ENCODE measurements around the gene SPRY4.
"Not testable (repeated sequence)": the region's sequence is repeated elsewhere in the genome, so short reads cannot be mapped to it uniquely, and the experiment has no call there.

SPRY4 gene, protein sequence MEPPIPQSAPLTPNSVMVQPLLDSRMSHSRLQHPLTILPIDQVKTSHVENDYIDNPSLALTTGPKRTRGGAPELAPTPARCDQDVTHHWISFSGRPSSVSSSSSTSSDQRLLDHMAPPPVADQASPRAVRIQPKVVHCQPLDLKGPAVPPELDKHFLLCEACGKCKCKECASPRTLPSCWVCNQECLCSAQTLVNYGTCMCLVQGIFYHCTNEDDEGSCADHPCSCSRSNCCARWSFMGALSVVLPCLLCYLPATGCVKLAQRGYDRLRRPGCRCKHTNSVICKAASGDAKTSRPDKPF
- total RNA-seq = 0.39 to 6.4 (median 1.9) reads per million in 3 donors

DNA sequence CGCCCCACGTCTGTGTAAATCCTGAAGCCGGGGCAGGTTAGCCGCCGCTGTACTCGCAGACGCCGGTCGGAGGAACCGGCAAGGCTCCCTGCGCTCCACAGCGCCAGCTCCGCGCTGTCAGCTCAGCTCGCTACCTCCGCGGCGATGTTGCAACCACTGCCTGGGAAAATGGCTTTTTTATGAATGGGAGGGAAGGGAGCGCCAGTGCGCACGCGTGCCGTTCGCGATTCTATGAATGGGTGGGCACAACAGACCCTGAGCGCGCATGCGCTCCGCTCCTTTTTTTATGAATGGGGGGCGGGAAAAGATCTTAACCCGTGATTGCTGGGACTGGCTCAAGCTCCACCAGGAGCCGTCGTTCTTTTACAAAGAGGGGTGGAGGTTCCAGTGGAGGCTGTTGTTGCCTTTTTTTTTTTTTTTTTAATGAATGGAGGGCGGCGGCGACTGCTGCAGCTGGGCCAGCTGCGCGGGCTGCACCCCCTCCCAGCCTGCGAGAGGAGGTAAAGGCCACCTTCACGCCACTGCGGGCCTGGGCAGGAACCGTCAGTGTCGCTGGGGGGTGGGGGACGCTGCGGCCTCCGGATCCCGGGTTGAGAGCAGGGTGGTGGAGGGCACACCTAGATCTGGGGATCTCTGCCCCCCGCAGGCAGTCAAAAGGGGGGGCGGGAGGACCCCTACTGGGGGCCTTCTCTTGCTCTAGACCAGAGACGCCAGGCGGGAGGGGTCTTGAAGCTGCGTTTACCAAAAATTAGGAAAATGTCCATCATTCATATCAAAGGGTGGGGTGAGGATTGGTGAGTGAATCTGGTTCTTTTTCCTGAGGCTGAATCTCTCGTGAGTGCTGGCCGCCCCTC is at the start of gene SPRY4:
Gene SPRY4 (minus strand): TSS at position 151 of the 854 bp plus-strand sequence. CDS start 9,913 bp downstream, outside the sequence.
- no peak within 1 kb of the TSS for H3K27ac ChIP-seq (ENCODE audit: insufficient read depth, low read length, poor library complexity, severe bottlenecking)
- peaks cover 22% of the 10 kb centered on the region for H3K27me3 ChIP-seq (replicated peaks; ENCODE audit: control insufficient read depth, insufficient read depth, low read length, poor library complexity, severe bottlenecking)
- H3K4me1 ChIP-seq (ENCODE audit: control insufficient read depth, insufficient read depth, low read length, poor library complexity, severe bottlenecking) = peaks cover 24% of the 10 kb centered on the region

DNA sequence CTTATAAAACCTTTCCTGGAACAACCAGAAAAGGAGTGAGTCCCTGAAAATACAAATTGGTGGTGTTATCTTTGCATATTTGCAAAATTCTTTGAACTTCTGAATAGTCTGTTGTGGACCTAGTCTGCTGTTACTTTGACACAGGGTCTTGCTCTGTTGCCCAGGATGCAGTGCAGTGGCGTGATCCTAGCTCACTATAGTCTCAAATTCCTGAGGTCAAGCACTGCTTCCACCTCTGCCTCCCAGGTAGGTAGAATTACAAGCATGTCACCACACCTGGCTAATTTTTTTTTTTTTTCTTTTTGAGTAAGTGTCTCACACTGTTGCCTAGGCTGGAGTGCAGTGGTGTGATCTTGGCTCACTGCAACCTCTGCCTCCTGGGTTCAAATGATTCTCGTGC is 43.7 kb upstream of the SPRY4 start:
- Histone ChIP-seq H3K27ac (ENCODE audit: insufficient read depth, low read length, poor library complexity, severe bottlenecking) (no peak overlapping the region), H3K36me3 (ENCODE audit: control insufficient read depth, insufficient read depth, low read length) (no peaks in the 10 kb centered on the region), H3K4me3 (ENCODE audit: insufficient read depth, low read depth, low read length, poor library complexity, severe bottlenecking) (no peak overlapping the region), H3K27me3 (replicated peaks; ENCODE audit: control insufficient read depth, insufficient read depth, low read length, poor library complexity, severe bottlenecking) (no peaks in the 10 kb centered on the region), H3K9me3 (ENCODE audit: control insufficient read depth, low read length) (no peaks in the 10 kb centered on the region), H3K4me1 (ENCODE audit: control insufficient read depth, insufficient read depth, low read length, poor library complexity, severe bottlenecking) (no peaks in the 10 kb centered on the region)
- no peak for DNase-seq

More for the DNA sequence above, at the start of gene SPRY4:
- H3K36me3 ChIP-seq (ENCODE audit: control insufficient read depth, insufficient read depth, low read length) = no peaks in the 10 kb centered on the region
- no peaks in the 10 kb centered on the region for H3K9me3 ChIP-seq (ENCODE audit: control insufficient read depth, low read length)
- H3K4me3 ChIP-seq (ENCODE audit: insufficient read depth, low read depth, low read length, poor library complexity, severe bottlenecking) = peak within 1 kb of the TSS; percentile 66
- peak; percentile 48 to 69 (median 62) for DNase-seq

- no peak overlapping the region for H3K27ac ChIP-seq (ENCODE audit: insufficient read depth, low read length, poor library complexity, severe bottlenecking)
- no peaks in the 10 kb centered on the region for H3K27me3 ChIP-seq (replicated peaks; ENCODE audit: control insufficient read depth, insufficient read depth, low read length, poor library complexity, severe bottlenecking)
- H3K4me1 ChIP-seq (ENCODE audit: control insufficient read depth, insufficient read depth, low read length, poor library complexity, severe bottlenecking) = no peaks in the 10 kb centered on the region
- no peaks in the 10 kb centered on the region for H3K9me3 ChIP-seq (ENCODE audit: control insufficient read depth, low read length)
- H3K4me3 ChIP-seq (ENCODE audit: insufficient read depth, low read depth, low read length, poor library complexity, severe bottlenecking) = no peak overlapping the region
- DNase-seq = no peak
- H3K36me3 ChIP-seq (ENCODE audit: control insufficient read depth, insufficient read depth, low read length) = no peaks in the 10 kb centered on the region
Measured at GRCh38 chr5:142366007-142366406, 41.2 kb upstream of the SPRY4 start.

DNA sequence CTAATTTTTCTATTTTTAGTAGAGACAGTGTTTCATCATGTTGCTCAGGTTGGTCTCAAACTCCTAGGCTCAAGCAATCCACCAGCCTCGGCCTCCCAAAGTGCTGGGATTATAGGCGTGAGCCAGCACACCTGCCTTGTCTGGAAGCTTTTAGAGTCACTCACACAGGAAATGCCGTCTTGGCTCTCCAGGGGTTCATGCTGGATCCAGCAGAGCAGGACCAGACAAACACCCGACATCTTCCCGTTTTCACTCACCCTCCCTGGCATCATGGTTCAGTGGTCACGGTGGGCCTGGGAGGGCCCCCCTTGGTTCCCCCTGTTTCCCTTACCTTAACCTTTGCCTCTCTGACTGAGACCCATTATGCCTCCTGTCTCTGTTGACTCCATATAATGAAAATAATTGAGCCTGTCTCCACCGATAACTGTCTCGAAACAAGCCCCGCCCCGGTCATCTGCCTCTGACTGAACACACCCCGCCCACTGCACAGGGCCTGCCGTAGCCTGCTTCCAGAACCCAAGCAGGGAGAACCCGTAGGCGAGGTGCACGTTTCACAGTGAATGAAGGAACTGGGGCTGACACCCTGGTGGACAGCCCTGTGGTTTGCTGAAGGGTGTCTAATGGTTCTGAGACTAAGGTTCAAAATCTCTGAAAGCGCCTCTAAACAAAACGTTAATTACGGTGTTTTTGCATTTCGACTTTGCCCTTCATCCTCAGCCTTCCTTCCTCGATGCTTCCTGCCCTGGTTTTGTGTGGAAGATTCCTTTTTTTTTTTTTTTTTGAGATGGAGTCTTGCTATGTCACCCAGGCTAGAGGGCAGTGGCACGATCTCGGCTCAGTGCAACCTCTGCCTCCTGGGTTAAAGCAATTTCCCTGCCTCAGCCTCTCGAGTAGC is 39.7 kb upstream of the SPRY4 start:
- Histone ChIP-seq H3K4me3 (ENCODE audit: insufficient read depth, low read depth, low read length, poor library complexity, severe bottlenecking) (no peak overlapping the region), H3K27ac (ENCODE audit: insufficient read depth, low read length, poor library complexity, severe bottlenecking) (no peak overlapping the region), H3K27me3 (replicated peaks; ENCODE audit: control insufficient read depth, insufficient read depth, low read length, poor library complexity, severe bottlenecking) (no peaks in the 10 kb centered on the region), H3K4me1 (ENCODE audit: control insufficient read depth, insufficient read depth, low read length, poor library complexity, severe bottlenecking) (peaks cover 4% of the 10 kb centered on the region), H3K9me3 (ENCODE audit: control insufficient read depth, low read length) (no peaks in the 10 kb centered on the region), H3K36me3 (ENCODE audit: control insufficient read depth, insufficient read depth, low read length) (no peaks in the 10 kb centered on the region)
- DNase-seq = no peak

DNA sequence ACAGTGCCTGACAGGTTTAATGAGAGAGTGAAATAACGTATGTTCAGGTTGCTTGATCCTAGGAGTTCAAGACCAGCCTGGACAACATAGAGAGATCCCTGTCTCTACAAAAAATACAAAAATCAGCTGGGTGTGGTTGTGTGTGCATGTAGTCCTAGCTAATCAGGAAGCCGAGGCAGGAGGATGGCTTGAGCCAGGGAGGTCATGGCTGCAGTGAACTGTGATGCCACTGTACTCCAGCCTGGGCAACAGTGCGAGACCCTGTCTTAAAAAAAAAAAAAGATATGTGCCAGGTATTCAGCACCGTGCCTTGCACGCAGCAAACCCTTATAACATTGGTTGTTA is 38.8 kb upstream of the SPRY4 start:
- Histone ChIP-seq H3K9me3 (ENCODE audit: control insufficient read depth, low read length) (no peaks in the 10 kb centered on the region), H3K27ac (ENCODE audit: insufficient read depth, low read length, poor library complexity, severe bottlenecking) (no peak overlapping the region), H3K4me1 (ENCODE audit: control insufficient read depth, insufficient read depth, low read length, poor library complexity, severe bottlenecking) (peaks cover 8% of the 10 kb centered on the region), H3K27me3 (replicated peaks; ENCODE audit: control insufficient read depth, insufficient read depth, low read length, poor library complexity, severe bottlenecking) (no peaks in the 10 kb centered on the region), H3K36me3 (ENCODE audit: control insufficient read depth, insufficient read depth, low read length) (no peaks in the 10 kb centered on the region), H3K4me3 (ENCODE audit: insufficient read depth, low read depth, low read length, poor library complexity, severe bottlenecking) (no peak overlapping the region)
- no peak for DNase-seq

- not testable (repeated sequence) for DNase-seq; H3K36me3 ChIP-seq (ENCODE audit: control insufficient read depth, insufficient read depth, low read length); H3K9me3 ChIP-seq (ENCODE audit: control insufficient read depth, low read length); H3K4me3 ChIP-seq (ENCODE audit: insufficient read depth, low read depth, low read length, poor library complexity, severe bottlenecking); H3K27ac ChIP-seq (ENCODE audit: insufficient read depth, low read length, poor library complexity, severe bottlenecking); H3K27me3 ChIP-seq (replicated peaks; ENCODE audit: control insufficient read depth, insufficient read depth, low read length, poor library complexity, severe bottlenecking)
- peaks cover 22% of the 10 kb centered on the region for H3K4me1 ChIP-seq (ENCODE audit: control insufficient read depth, insufficient read depth, low read length, poor library complexity, severe bottlenecking)
Measured at GRCh38 chr5:142362193-142362592, 37.4 kb upstream of the SPRY4 start.

DNA sequence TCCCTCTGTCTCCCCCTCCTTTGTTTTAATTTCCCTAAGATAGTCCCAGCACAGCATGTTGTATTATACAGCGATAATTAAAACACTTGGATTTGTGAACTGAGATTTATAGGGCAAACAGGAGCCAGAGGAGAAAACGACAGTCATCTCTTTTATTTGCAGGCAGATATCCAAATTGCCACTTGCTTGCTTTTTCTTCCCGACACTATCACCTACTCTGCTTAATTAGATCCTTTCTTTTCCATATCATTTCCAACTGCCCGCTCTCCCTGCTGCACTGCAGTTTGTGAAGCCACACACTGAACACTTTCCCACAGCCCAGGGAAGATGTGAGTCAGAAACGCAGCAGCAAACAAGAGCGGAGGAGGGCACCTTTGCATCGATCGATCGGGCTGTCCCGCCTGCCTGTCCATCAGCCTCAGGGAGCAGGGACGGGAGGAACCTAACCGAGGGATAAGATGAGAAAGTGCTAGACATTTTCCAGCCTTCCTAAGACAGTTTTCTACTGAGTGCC is 35.8 kb upstream of the SPRY4 start:
- no peaks in the 10 kb centered on the region for H3K27me3 ChIP-seq (replicated peaks; ENCODE audit: control insufficient read depth, insufficient read depth, low read length, poor library complexity, severe bottlenecking)
- no peak overlapping the region for H3K27ac ChIP-seq (ENCODE audit: insufficient read depth, low read length, poor library complexity, severe bottlenecking)
- no peak for DNase-seq
- no peaks in the 10 kb centered on the region for H3K9me3 ChIP-seq (ENCODE audit: control insufficient read depth, low read length)
- H3K36me3 ChIP-seq (ENCODE audit: control insufficient read depth, insufficient read depth, low read length) = no peaks in the 10 kb centered on the region
- no peak overlapping the region for H3K4me3 ChIP-seq (ENCODE audit: insufficient read depth, low read depth, low read length, poor library complexity, severe bottlenecking)
- H3K4me1 ChIP-seq (ENCODE audit: control insufficient read depth, insufficient read depth, low read length, poor library complexity, severe bottlenecking) = peaks cover 31% of the 10 kb centered on the region

DNA sequence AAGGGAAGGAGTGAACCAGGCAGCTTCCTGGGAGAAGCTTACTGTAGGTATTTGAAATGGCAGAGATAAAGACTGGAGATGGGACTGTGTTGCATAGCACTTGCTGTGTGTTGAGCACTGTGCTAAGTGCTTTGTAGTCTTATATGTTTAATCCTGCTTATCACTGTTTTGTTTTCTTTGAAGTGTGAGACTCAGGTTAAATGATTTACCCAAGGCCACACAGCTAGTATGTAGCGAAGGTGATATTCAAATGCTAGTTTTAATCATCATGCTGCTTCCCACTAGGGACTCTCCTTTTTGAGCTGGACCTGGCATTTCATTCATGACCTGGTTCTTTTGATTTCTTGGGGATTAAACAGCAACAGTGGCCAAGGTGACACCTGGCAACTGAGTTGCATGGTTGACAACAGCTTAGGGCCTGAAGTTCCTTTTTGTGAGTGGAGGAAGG is 35.3 kb upstream of the SPRY4 start:
- Histone ChIP-seq H3K9me3 (ENCODE audit: control insufficient read depth, low read length) (no peaks in the 10 kb centered on the region), H3K36me3 (ENCODE audit: control insufficient read depth, insufficient read depth, low read length) (no peaks in the 10 kb centered on the region), H3K4me3 (ENCODE audit: insufficient read depth, low read depth, low read length, poor library complexity, severe bottlenecking) (no peak overlapping the region), H3K4me1 (ENCODE audit: control insufficient read depth, insufficient read depth, low read length, poor library complexity, severe bottlenecking) (peaks cover 31% of the 10 kb centered on the region), H3K27ac (ENCODE audit: insufficient read depth, low read length, poor library complexity, severe bottlenecking) (no peak overlapping the region), H3K27me3 (replicated peaks; ENCODE audit: control insufficient read depth, insufficient read depth, low read length, poor library complexity, severe bottlenecking) (no peaks in the 10 kb centered on the region)
- no peak for DNase-seq

GRCh38 chr5:142358648-142359047 is 33.8 kb upstream of the SPRY4 start:
- Histone ChIP-seq H3K4me1 (ENCODE audit: control insufficient read depth, insufficient read depth, low read length, poor library complexity, severe bottlenecking) (peaks cover 31% of the 10 kb centered on the region), H3K9me3 (ENCODE audit: control insufficient read depth, low read length) (no peaks in the 10 kb centered on the region), H3K27ac (ENCODE audit: insufficient read depth, low read length, poor library complexity, severe bottlenecking) (no peak overlapping the region), H3K4me3 (ENCODE audit: insufficient read depth, low read depth, low read length, poor library complexity, severe bottlenecking) (no peak overlapping the region), H3K27me3 (replicated peaks; ENCODE audit: control insufficient read depth, insufficient read depth, low read length, poor library complexity, severe bottlenecking) (no peaks in the 10 kb centered on the region), H3K36me3 (ENCODE audit: control insufficient read depth, insufficient read depth, low read length) (no peaks in the 10 kb centered on the region)
- no peak for DNase-seq

Data from effector memory CD4-positive, alpha-beta T cell (primary cell).